LNCaP clone FGC (cell line): ENCODE results near the gene CAPRIN2.

ENCODE experiments used
- DNase-seq: peaks from one replicate; pipeline ENCODE4 v3.0.0-alpha.2; 2011; ENCODE audit warnings: low read depth
- H3K4me3 ChIP-seq: 2 replicates; pipeline ENCODE4 v1.5.1; 2011; ENCODE audit warnings: mild to moderate bottlenecking, low read depth, low read length, control low read depth
- CTCF ChIP-seq: IDR thresholded peaks from 2 replicates; pipeline ENCODE4 v1.5.1; 2012; ENCODE audit warnings: mild to moderate bottlenecking; ENCODE audit not compliant: control insufficient read depth, insufficient read depth; ENCODE audit errors: extremely low read depth

Gene CAPRIN2

GRCh38 chr12:30784508-30784907, 29.8 kb upstream of the CAPRIN2 start:
- no peak for DNase-seq
- no peak overlapping the region for H3K4me3 ChIP-seq
- TF ChIP-seq CTCF = no peak

DNA sequence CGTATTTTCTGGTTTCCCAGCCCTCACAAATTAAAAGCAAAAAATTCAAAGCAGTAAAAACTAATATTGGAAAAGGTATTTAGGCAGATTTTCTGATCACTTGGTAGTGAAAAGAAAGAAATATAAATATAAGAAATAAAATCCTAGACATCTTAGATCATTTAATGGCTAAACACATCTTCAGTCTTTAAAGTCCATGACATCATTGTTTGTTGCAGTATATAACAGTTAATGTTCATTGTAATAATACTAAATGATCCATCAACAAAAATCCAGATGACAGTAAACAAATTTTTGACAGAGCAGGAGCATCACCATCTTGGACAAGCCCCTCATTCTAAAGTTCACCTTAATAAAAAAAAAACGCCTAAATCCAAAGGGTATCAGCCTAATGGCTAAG, 29.2 kb upstream of the CAPRIN2 start:
- no peak overlapping the region for H3K4me3 ChIP-seq
- DNase-seq = no peak
- no peak for TF ChIP-seq CTCF

DNA sequence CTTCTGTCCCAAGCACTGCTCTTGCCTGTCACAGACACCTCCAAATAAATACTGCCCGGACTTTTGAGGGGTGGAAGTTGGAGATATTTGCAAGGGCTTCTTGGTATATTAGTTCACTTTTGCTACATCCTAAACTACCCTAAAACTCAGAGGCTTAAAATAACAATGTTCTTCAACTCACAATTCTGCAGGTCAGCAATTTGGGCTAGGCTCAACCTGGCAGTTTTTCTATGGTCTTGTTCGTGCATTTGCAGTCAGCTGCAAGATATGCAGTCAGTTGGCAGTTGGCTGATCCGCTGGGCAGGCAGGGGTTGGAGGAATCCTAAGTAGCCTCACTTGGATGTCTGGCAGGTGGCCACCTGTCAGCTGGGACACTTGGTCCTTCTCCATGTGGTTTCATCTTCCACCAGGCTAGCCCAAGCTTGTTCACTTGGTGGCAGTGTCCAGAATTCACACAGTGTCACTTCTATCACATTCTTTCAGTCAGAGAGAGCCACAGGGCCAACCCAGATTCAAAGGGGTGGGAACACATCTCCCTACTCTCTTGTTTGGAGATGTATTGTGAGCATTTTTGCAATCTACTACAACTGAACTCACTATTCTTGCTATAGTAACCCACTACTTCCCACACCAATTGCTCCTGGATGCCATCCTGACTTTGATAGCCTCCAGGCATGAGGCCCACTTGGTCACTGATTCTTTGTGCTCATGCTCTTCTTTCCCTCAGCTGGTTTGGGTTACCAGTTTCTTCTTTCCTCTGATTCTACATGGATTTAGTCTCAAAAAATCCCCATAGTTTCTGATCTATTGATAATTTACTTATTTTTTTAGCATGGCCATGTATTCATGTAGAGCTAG, 27.8 kb upstream of the CAPRIN2 start:
- TF ChIP-seq CTCF = no peak
- no peak for DNase-seq

GRCh38 chr12:30779578-30779977, 24.8 kb upstream of the CAPRIN2 start:
- no peak overlapping the region for H3K4me3 ChIP-seq
- DNase-seq = no peak
- TF ChIP-seq CTCF = no peak

More for the DNA sequence above, 27.8 kb upstream of the CAPRIN2 start:
- no peak overlapping the region for H3K4me3 ChIP-seq

GRCh38 chr12:30779178-30779577, 24.4 kb upstream of the CAPRIN2 start:
- DNase-seq = no peak
- H3K4me3 ChIP-seq = no peak overlapping the region
- no peak for TF ChIP-seq CTCF

DNA sequence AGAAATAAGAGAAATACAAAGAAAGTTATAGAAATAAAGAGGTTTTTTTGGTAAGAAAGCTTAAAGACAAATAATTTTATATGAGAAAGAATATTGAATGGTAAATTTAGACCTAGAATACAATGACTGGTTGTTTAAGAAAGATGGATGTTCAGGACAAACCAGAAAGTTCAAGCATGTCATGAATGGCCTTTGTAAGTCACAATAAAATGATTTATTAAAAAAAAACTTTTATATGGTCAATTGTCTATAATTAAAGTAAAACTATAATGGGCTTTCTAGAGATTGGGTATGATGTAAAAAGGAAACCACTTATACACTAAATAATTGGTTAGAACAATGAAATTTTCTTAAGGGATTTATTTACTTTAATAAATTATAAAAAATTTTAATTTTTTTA, 19.8 kb upstream of the CAPRIN2 start:
- H3K4me3 ChIP-seq = no peak overlapping the region
- TF ChIP-seq CTCF = no peak
- no peak for DNase-seq

- no peak overlapping the region for H3K4me3 ChIP-seq
- TF ChIP-seq CTCF = no peak
- peak; percentile 64 for DNase-seq
These were observed 15.1 kb upstream of the CAPRIN2 start for GRCh38 chr12:30769802-30770201.
